LNCAP (cell line): ENCODE measurements around the gene PHF14.

Experiments used
- CTCF ChIP-seq: fragments of 450-650 bp; IDR thresholded peaks from 2 replicates; pipeline ENCODE4 v1.5.1; 2017; ENCODE audit warnings: mild to moderate bottlenecking

PHF14 gene

GRCh38 chr7:11212080-11212711 lies 238.5 kb downstream of the PHF14 start:
- TF ChIP-seq CTCF, result peak; percentile 89

- no peak for TF ChIP-seq CTCF
These were observed 239.1 kb downstream of the PHF14 start for GRCh38 chr7:11212816-11213215.

- TF ChIP-seq CTCF, result no peak
These were observed 239.6 kb downstream of the PHF14 start for GRCh38 chr7:11213266-11213665.

GRCh38 chr7:11216276-11216675 lies 242.6 kb downstream of the PHF14 start:
- no peak for TF ChIP-seq CTCF

- no peak for TF ChIP-seq CTCF
These were observed 244.3 kb downstream of the PHF14 start for GRCh38 chr7:11217848-11218565.
